Suppressor macrophage (primary cell): Measurements from ENCODE around the gene EXOC3L2.
A peak's percentile ranks its signal among the peaks of the same experiment; 100 is the strongest.

Experiments used
- DNase-seq, 4 experiments: peaks; one replicate each; pipeline ENCODE4 v3.0.0-alpha.2; 2020 to 2022

The EXOC3L2 gene

GRCh38 chr19:45218911-45219743 lies 26.1 kb downstream of the EXOC3L2 start:
- peak; percentile 36 to 69 (median 52) for DNase-seq

GRCh38 chr19:45218426-45218825 lies 26.8 kb downstream of the EXOC3L2 start:
- DNase-seq, result no peak

GRCh38 chr19:45217957-45218334 lies 27.3 kb downstream of the EXOC3L2 start:
- DNase-seq, result no peak

GRCh38 chr19:45217193-45217956 lies 27.8 kb downstream of the EXOC3L2 start:
- peak in 1 of 4 experiments; percentile 20 for DNase-seq

- DNase-seq, result no peak
These were observed 28.5 kb downstream of the EXOC3L2 start for GRCh38 chr19:45216667-45217066.

DNA sequence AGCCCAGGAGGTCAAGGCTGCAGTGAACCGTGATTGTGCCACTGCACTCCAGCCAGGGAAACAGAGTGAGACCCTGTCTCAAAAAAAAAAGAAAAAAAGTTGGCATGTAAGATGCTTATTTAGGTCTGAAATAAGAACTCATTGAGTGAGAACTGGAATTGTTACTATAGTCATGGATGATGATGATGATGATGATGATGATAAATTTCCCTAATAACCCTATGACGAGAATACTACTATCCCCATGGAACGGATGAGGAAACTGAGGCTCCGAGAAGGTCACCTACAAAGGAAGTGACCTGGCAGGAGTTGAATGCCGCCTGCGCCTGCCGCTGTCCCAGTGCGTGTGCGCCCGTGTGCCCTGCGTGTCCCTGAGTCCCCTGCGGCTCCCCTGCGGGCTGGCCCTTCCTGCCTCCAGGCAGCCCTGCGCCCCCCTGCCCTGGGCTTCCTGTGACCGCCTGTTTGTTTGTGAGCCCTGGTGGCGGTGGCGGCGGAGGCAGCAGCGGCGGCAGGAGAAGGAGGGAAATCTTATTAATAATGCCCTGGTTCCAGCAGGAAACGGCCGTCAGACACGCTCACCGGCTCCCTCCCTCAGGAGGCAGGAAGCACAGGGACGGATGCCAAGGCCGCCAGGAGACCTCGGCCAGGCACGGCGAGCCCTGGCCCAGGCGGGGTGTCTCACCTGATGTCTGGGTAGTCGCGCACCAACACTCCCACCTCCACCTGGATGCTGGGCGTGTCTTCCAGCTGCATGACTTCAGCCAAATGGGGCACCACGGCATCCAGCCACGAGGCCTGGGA lies 29.6 kb downstream of the EXOC3L2 start:
- no peak for DNase-seq

GRCh38 chr19:45213031-45213430 lies 32.2 kb downstream of the EXOC3L2 start:
- DNase-seq, result no peak

- no peak for DNase-seq
These were observed 33.3 kb downstream of the EXOC3L2 start for GRCh38 chr19:45211751-45212381.

GRCh38 chr19:45206328-45206727 lies 38.9 kb downstream of the EXOC3L2 start:
- DNase-seq, result no peak

DNA sequence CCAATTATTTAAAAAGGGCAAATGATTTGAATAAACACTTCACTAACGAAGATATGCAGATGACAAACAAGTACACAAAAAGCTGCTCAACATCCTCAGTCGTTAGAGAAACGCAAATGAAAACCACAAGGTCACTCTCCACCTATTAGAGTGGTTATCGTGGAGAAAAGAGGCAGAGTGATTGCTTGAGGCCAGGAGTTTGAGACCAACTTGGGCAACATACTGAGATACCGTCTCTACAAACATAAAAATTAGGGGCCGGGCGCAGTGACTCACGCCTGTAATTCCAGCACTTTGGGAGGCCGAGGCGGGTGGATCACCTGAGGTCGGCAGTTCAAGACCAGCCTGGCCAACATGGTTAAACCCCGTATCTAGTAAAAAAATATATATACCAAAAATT lies 39.4 kb downstream of the EXOC3L2 start:
- no peak for DNase-seq

- DNase-seq, result no peak
These were observed 42.6 kb downstream of the EXOC3L2 start for GRCh38 chr19:45202637-45203036.

GRCh38 chr19:45200568-45200967 lies 44.6 kb downstream of the EXOC3L2 start:
- peak; percentile 13 to 56 (median 46) for DNase-seq

- DNase-seq, result no peak
These were observed 49.4 kb downstream of the EXOC3L2 start for GRCh38 chr19:45195764-45196163.

DNA sequence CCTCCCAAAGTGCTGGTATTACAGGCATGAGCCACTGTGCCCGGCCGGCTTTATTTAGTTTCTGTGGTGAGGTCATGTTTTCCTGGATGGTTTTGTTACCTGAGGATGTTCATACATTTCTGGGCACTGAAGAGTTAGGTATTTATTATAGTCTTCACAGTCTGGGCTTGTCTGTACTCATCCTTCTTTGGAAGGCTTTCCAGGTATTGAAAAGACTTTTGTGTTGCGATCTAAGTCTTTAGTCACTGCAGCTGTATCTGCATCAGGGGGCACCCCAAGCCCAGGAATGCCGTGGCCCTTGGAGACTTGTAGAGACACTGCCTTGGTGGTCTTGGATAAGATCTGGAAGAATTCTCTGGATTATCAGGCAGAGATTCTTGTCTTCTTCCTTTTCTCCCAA lies 53.8 kb downstream of the EXOC3L2 start:
- DNase-seq, result no peak

- DNase-seq, result no peak
These were observed 55.2 kb downstream of the EXOC3L2 start for GRCh38 chr19:45189971-45190370.

- peak in 3 of 4 experiments; percentile 21 to 48 (median 25) for DNase-seq
These were observed 57.6 kb downstream of the EXOC3L2 start for GRCh38 chr19:45187421-45188100.

- no peak for DNase-seq
These were observed 58.5 kb downstream of the EXOC3L2 start for GRCh38 chr19:45186509-45187334.

GRCh38 chr19:45184115-45184514 lies 61.1 kb downstream of the EXOC3L2 start:
- no peak for DNase-seq

- DNase-seq, result peak in 1 of 4 experiments; percentile 29
These were observed 62.4 kb downstream of the EXOC3L2 start for GRCh38 chr19:45182758-45183157.

DNA sequence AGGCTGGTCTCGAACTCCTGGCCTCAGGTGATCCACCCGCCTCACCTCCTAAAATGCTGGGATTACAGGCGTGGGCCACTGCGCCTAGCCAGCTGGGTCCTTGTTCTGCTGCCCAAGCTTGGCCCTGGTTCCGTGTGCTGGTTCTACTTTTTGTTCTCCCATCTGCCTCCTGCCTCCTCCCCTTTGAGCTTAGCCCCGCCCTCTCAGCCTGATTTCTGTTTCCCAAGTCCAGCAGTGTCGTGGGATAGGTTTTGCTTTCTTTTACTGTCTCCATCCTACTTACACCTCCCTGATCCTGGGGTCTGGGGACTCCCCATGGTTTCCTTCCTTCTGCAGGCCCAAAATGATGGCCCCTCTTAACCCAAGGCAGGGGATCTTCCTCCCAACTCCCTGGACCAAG lies 64.3 kb downstream of the EXOC3L2 start:
- peak in 2 of 4 experiments; percentile 35 to 47 for DNase-seq

- DNase-seq, result no peak
These were observed 65.3 kb downstream of the EXOC3L2 start for GRCh38 chr19:45179892-45180370.
